ENCODE measurements around the gene ARSA. TPM values are rescaled to one million over a fixed set of nuclear protein-coding genes. Genes with fewer than 3 reads are reported as not detected.
"Not testable (repeated sequence)": the region's sequence is repeated elsewhere in the genome, so short reads cannot be mapped to it uniquely, and the experiment has no call there.

Gene ARSA
- total and polyA plus RNA-seq, 2 donors (not counting 3 experiments of a cell fraction or from before 2014, with no cell fraction given), result 22.3 to 33.6 TPM

- H3K9me3 ChIP-seq (replicated peaks; ENCODE audit: control insufficient read depth, insufficient read depth, low read length), result no peaks in the 10 kb centered on the region
- FAIRE-seq (peak; percentile 76), DNase-seq (ENCODE audit: low read depth, low spot score) (peak; percentile 90)
- no peak overlapping the region for H3K4me3 ChIP-seq (replicated peaks in 1 of 3; ENCODE audit: insufficient read depth in 1 of 3, low read depth in 1 of 3, low read length in 3 of 3)
- H3K79me2 ChIP-seq (ENCODE audit: control insufficient read depth, insufficient read depth, low read length), result no peaks in the 10 kb centered on the region
- H3K36me3 ChIP-seq (ENCODE audit: control insufficient read depth in 2 of 2, extremely low read depth in 1 of 2, insufficient read depth in 2 of 2, low read length in 2 of 2), result no peaks in the 10 kb centered on the region
- H3K4me1 ChIP-seq (ENCODE audit: control insufficient read depth, extremely low read depth, insufficient read depth, low read length), result peaks cover 14% of the 10 kb centered on the region
- CTCF ChIA-PET, result interaction anchor here (0.6 to 2.3 kb wide), 44 partner anchors 9 to 380 kb away, joined by 3 to 91 read pairs (median 5); partner anchors contain the start of genes CHKB, CPT1B, LMF2 and NCAPH2
- no peak overlapping the region for H3K27ac ChIP-seq (ENCODE audit: insufficient read depth, low read depth, low read length)
- H3K27me3 ChIP-seq (ENCODE audit: control insufficient read depth in 2 of 2, insufficient read depth in 2 of 2, low read length in 2 of 2), result no peaks in the 10 kb centered on the region
- intact Hi-C loops (cut with micrococcal nuclease), result loop anchor here (1.0 to 2.0 kb wide), 5 partner anchors 44 to 379 kb away; partner anchors contain the start of genes SCO2 and SHANK3
- no peak overlapping the region for H2AFZ ChIP-seq (ENCODE audit: low read depth, low read length)
- H3K9me1 ChIP-seq (replicated peaks; ENCODE audit: control insufficient read depth, extremely low read depth, insufficient read depth, low read length), result no peaks in the 10 kb centered on the region
- H3K9ac ChIP-seq (replicated peaks; ENCODE audit: extremely low read depth, insufficient read depth, low read length), result no peak overlapping the region
- no peaks in the 10 kb centered on the region for H4K20me1 ChIP-seq (replicated peaks; ENCODE audit: control insufficient read depth, extremely low read depth, insufficient read depth, low read length)
- TF ChIP-seq FOS (IDR thresholded peaks at IDR 0.05; ENCODE audit: borderline replicate concordance, insufficient read depth, low read length), result no peak
- TF ChIP-seq CTCF (IDR thresholded peaks at IDR 0.05; ENCODE audit: extremely low read depth in 1 of 2, insufficient read depth in 1 of 2, low read depth in 1 of 2, low read length in 2 of 2), result no peak
- TF ChIP-seq POLR2AphosphoS5 (IDR thresholded peaks at IDR 0.05; ENCODE audit: insufficient read depth, low read depth, low read length), result peak; percentile 15
- no peak for TF ChIP-seq POLR2A (IDR thresholded peaks at IDR 0.05; ENCODE audit: low read depth, low read length)
- peak; percentile 57 for TF ChIP-seq MAX (IDR thresholded peaks at IDR 0.05; ENCODE audit: insufficient read depth, insufficient read length)
- TF ChIP-seq EZH2 (IDR thresholded peaks at IDR 0.05; ENCODE audit: borderline replicate concordance, low read depth, low read length, severe bottlenecking), result peak; percentile 38
- TF ChIP-seq GATA2 (IDR thresholded peaks at IDR 0.05; ENCODE audit: insufficient read depth, insufficient read length, low read depth, low read length), result peak; percentile 36
- peak; percentile 40 for TF ChIP-seq JUN (IDR thresholded peaks at IDR 0.05; ENCODE audit: borderline replicate concordance, insufficient read depth, insufficient read length, low read depth)
- TF ChIP-seq MYC (IDR thresholded peaks at IDR 0.05; ENCODE audit: low read depth, low read length), result no peak
- no TSS peak for BruUV-seq (replicated peaks)
- dilution Hi-C loops (cut with MboI; ENCODE audit: extremely low pct_ligation_motif_present, low sequenced_read_pairs), result no loop called here
- peak overlapping the region; percentile 50 for H3K4me2 ChIP-seq (ENCODE audit: insufficient read depth, low read length)
- POLR2A ChIA-PET, result interaction anchor here (0.7 kb wide), 1 partner anchor 20 kb away, joined by 7 read pairs; no protein-coding TSS in a partner anchor
These were observed 7.2 kb downstream of the ARSA start for GRCh38 chr22:50620593-50621355.

GRCh38 chr22:50614296-50614695 lies 13.7 kb downstream of the ARSA start:
- BruUV-seq (replicated peaks); H3K9ac ChIP-seq (replicated peaks; ENCODE audit: extremely low read depth, insufficient read depth, low read length); H3K36me3 ChIP-seq (ENCODE audit: control insufficient read depth in 2 of 2, extremely low read depth in 1 of 2, insufficient read depth in 2 of 2, low read length in 2 of 2); dilution Hi-C loops (cut with MboI; ENCODE audit: extremely low pct_ligation_motif_present, low sequenced_read_pairs); H3K9me3 ChIP-seq (replicated peaks; ENCODE audit: control insufficient read depth, insufficient read depth, low read length); H3K4me2 ChIP-seq (ENCODE audit: insufficient read depth, low read length); H3K79me2 ChIP-seq (ENCODE audit: control insufficient read depth, insufficient read depth, low read length); H3K27ac ChIP-seq (ENCODE audit: insufficient read depth, low read depth, low read length); intact Hi-C loops (cut with micrococcal nuclease); H3K4me3 ChIP-seq (replicated peaks in 1 of 3; ENCODE audit: insufficient read depth in 1 of 3, low read depth in 1 of 3, low read length in 3 of 3); H3K4me1 ChIP-seq (ENCODE audit: control insufficient read depth, extremely low read depth, insufficient read depth, low read length); FAIRE-seq; POLR2A ChIA-PET; H3K9me1 ChIP-seq (replicated peaks; ENCODE audit: control insufficient read depth, extremely low read depth, insufficient read depth, low read length); H3K27me3 ChIP-seq (ENCODE audit: control insufficient read depth in 2 of 2, insufficient read depth in 2 of 2, low read length in 2 of 2); H2AFZ ChIP-seq (ENCODE audit: low read depth, low read length); H4K20me1 ChIP-seq (replicated peaks; ENCODE audit: control insufficient read depth, extremely low read depth, insufficient read depth, low read length); DNase-seq (ENCODE audit: low read depth, low spot score): not testable (repeated sequence)
- CTCF ChIA-PET, result interaction anchor here (0.9 kb wide), 1 partner anchor 28 kb away, joined by 3 read pairs; no protein-coding TSS in a partner anchor
